K562 (cell line): ENCODE measurements around the gene SLC7A6. TPM values are rescaled to one million over a fixed set of nuclear protein-coding genes. Genes with fewer than 3 reads are reported as not detected.

Experiments
- ATAC-seq: fragments of 200-7000 bp; cut with Tn5 transposase; 3 replicates; pipeline ENCODE4 v1.9.1; 2020; ENCODE audit warnings: moderate library complexity
- BruUV-seq: library from RNA; stranded (reverse); fragments of 400-500 nt; replicated peaks from 2 replicates; lab custom pipeline; 2021; lab: Mats Ljungman, UMichigan
- CTCF ChIA-PET: fragments of 300-600 bp; formaldehyde crosslinking; extraction: SDS; loops from one replicate; lab custom pipeline; 2021; ENCODE audit warnings: low intra/inter-chr PET ratio; lab: Yijun Ruan, JAX
- POLR2A ChIA-PET: fragments of 300-600, 350-650 bp; sonication (Branson Sonifier 250); formaldehyde crosslinking; extraction: SDS; loops from one replicate; lab custom pipeline; 2021; ENCODE audit warnings: antibody characterized with exemption, inconsistent platforms; lab: Yijun Ruan, JAX
- DNase-seq, 4 experiments: peaks; one replicate each; pipeline versions ENCODE4 v3.0.0 to v3.0.0-alpha.2; 2011 to 2018; ENCODE audit warnings: low spot score in 3 of 4, mixed read lengths in 3 of 4; ENCODE audit errors: extremely low read depth in 1 of 4
- FAIRE-seq: peaks from 2 replicates; lab custom pipeline; 2011; peaks lifted over from hg19 to GRCh38; lab: Jason Lieb, UNC
- H2AFZ ChIP-seq: 2 replicates; pipeline ENCODE4 v1.6.0; 2011; ENCODE audit warnings: low read depth, low read length, control low read depth, inconsistent platforms
- H3K27ac ChIP-seq: fragments of 200-600 bp; 3 replicates; pipeline ENCODE4 v1.8.0; 2011; ENCODE audit warnings: low read depth, mild to moderate bottlenecking, control low read depth, inconsistent platforms, low read length, moderate library complexity, mixed read lengths; ENCODE audit errors: extremely low read depth
- H3K27me3 ChIP-seq, 2 experiments: fragments of 300-600 bp in 1 of 2; 2 replicates in 1 of 2; 3 replicates in 1 of 2; pipeline versions ENCODE4 v1.6.0 to v1.8.0; 2011; ENCODE audit warnings: inconsistent platforms in 2 of 2, low read length in 2 of 2, mild to moderate bottlenecking in 1 of 2, mixed read lengths in 1 of 2, moderate library complexity in 1 of 2; ENCODE audit not compliant: control insufficient read depth in 2 of 2, insufficient read depth in 2 of 2
- H3K36me3 ChIP-seq: fragments of 300-600 bp; 3 replicates; pipeline ENCODE4 v1.8.0; 2011; ENCODE audit warnings: mild to moderate bottlenecking, low read length, inconsistent platforms; ENCODE audit not compliant: control insufficient read depth, insufficient read depth
- H3K4me1 ChIP-seq, 2 experiments: fragments of 200-600 bp in 1 of 2; replicated peaks in 1 of 2; 2 replicates in 1 of 2; 3 replicates in 1 of 2; pipeline versions ENCODE4 v1.5.1 to v1.8.0; 2011; ENCODE audit warnings: inconsistent platforms in 2 of 2, low read length in 2 of 2, mild to moderate bottlenecking in 1 of 2, mixed read lengths in 1 of 2, moderate library complexity in 1 of 2; ENCODE audit not compliant: control insufficient read depth in 2 of 2, insufficient read depth in 2 of 2
- H3K4me2 ChIP-seq: 2 replicates; pipeline ENCODE4 v1.6.1; 2011; ENCODE audit warnings: low read length, control low read depth, inconsistent platforms, mixed read lengths; ENCODE audit not compliant: insufficient read depth
- H3K4me3 ChIP-seq: fragments of 200-600 bp; sonication (generic), shearing (Covaris generic); 2 replicates; pipeline ENCODE4 v1.5.1; 2016; ENCODE audit warnings: control low read depth, inconsistent platforms
- H3K79me2 ChIP-seq: fragments of 200-600 bp; 3 replicates; pipeline ENCODE4 v1.8.0; 2011; ENCODE audit warnings: low read length, inconsistent platforms; ENCODE audit not compliant: control insufficient read depth, insufficient read depth
- H3K9ac ChIP-seq, 2 experiments: 2 replicates each; pipeline versions ENCODE4 v1.6.0 to v1.6.1; 2011; ENCODE audit warnings: low read depth in 2 of 2, low read length in 2 of 2, control low read depth in 1 of 2, inconsistent platforms in 1 of 2, mild to moderate bottlenecking in 1 of 2, mixed read lengths in 1 of 2; ENCODE audit not compliant: insufficient read depth in 1 of 2
- H3K9me1 ChIP-seq: one replicate; pipeline ENCODE4 v1.6.0; 2011; ENCODE audit warnings: inconsistent platforms, mild to moderate bottlenecking, low read length, moderate library complexity; ENCODE audit not compliant: control insufficient read depth, insufficient read depth
- H3K9me3 ChIP-seq: replicated peaks from 2 replicates; pipeline ENCODE4 v1.5.1; 2011; ENCODE audit warnings: low read depth, low read length, inconsistent platforms; ENCODE audit not compliant: control insufficient read depth, insufficient read depth
- H4K20me1 ChIP-seq: replicated peaks from 2 replicates; pipeline ENCODE4 v1.6.1; 2011; ENCODE audit warnings: low read length, inconsistent platforms, mixed read lengths; ENCODE audit not compliant: control insufficient read depth, insufficient read depth
- ARHGAP35 ChIP-seq: fragments of 450-650 bp; IDR thresholded peaks from 2 replicates; pipeline ENCODE4 v1.6.1; 2018; ENCODE audit not compliant: partially characterized antibody
- EP400 ChIP-seq: fragments of 450-650 bp; IDR thresholded peaks from 2 replicates; pipeline ENCODE4 v1.6.1; 2017; ENCODE audit warnings: antibody characterized with exemption, mild to moderate bottlenecking, moderate library complexity
- FIP1L1 ChIP-seq: fragments of 200-400 bp; formaldehyde crosslinking; IDR thresholded peaks from 2 replicates; pipeline ENCODE4 v1.6.1; 2018; ENCODE audit warnings: mild to moderate bottlenecking, low read depth, low read length; ENCODE audit not compliant: poor library complexity, severe bottlenecking
- GABPB2 ChIP-seq: fragments of 250-450 bp; sonication (Bioruptor Pico); conservative IDR thresholded peaks from 2 replicates; pipeline ENCODE4 v1.5.1; 2021; ENCODE audit warnings: mild to moderate bottlenecking
- IFI16 ChIP-seq: fragments of 250-450 bp; sonication (Bioruptor Pico); IDR thresholded peaks from 2 replicates; pipeline ENCODE4 v2.1.2; 2022; ENCODE audit warnings: mild to moderate bottlenecking, inconsistent platforms
- NCOA6 ChIP-seq: fragments of 450-650 bp; IDR thresholded peaks from 2 replicates; pipeline ENCODE4 v1.6.1; 2017; ENCODE audit warnings: mild to moderate bottlenecking
- NFIX ChIP-seq: fragments of 250-450 bp; sonication (Bioruptor Pico); IDR thresholded peaks from 2 replicates; pipeline ENCODE4 v1.4.0; 2020; ENCODE audit warnings: low read depth, mild to moderate bottlenecking, moderate library complexity
- PCBP2 ChIP-seq: fragments of 200-400 bp; formaldehyde crosslinking; IDR thresholded peaks from 2 replicates; pipeline ENCODE4 v1.6.1; 2018; ENCODE audit warnings: low read length, low read depth, mild to moderate bottlenecking, moderate library complexity; ENCODE audit not compliant: poor library complexity, severe bottlenecking
- PHF8 ChIP-seq: fragments of 200-600 bp; sonication (generic); IDR thresholded peaks from 2 replicates; pipeline ENCODE4 v1.6.1; 2012; ENCODE audit warnings: mixed run types, mild to moderate bottlenecking, inconsistent platforms, low read length, moderate library complexity, borderline replicate concordance
- POLR2AphosphoS5 ChIP-seq: IDR thresholded peaks from 2 replicates; pipeline ENCODE4 v1.6.1; 2011; ENCODE audit warnings: mild to moderate bottlenecking, low read depth, low read length, moderate library complexity; ENCODE audit not compliant: control insufficient read depth, insufficient read depth
- SMARCA5 ChIP-seq: fragments of 450-650 bp; IDR thresholded peaks from 2 replicates; pipeline ENCODE4 v1.6.1; 2016
- THAP7 ChIP-seq: fragments of 250-450 bp; sonication (Bioruptor Pico); IDR thresholded peaks from 2 replicates; pipeline ENCODE4 v1.5.0; 2021
- ZNF311 ChIP-seq: fragments of 250-450 bp; sonication (Bioruptor Pico); IDR thresholded peaks from 2 replicates; pipeline ENCODE4 v1.4.0; 2020; ENCODE audit warnings: mild to moderate bottlenecking, moderate library complexity
- ZNF75A ChIP-seq: fragments of 450-650 bp; formaldehyde crosslinking; IDR thresholded peaks from 2 replicates; pipeline ENCODE4 v1.4.0; 2020; ENCODE audit warnings: mild to moderate bottlenecking
- ZNF76 ChIP-seq: fragments of 250-450 bp; sonication (Bioruptor Pico); IDR thresholded peaks from 2 replicates; pipeline ENCODE4 v1.4.0; 2020; ENCODE audit warnings: mild to moderate bottlenecking, moderate library complexity, borderline replicate concordance
- ZNF764 ChIP-seq: fragments of 250-450 bp; sonication (Bioruptor Pico); IDR thresholded peaks from 2 replicates; pipeline ENCODE4 v1.4.0; 2020; ENCODE audit warnings: low read depth, mild to moderate bottlenecking, moderate library complexity
- ZNF830 ChIP-seq: fragments of 250-450 bp; sonication (Bioruptor Pico); IDR thresholded peaks from 2 replicates; pipeline ENCODE4 v1.5.0; 2021; ENCODE audit warnings: mild to moderate bottlenecking
- WGBS: fragments of 100-300 bp; shearing (Covaris generic); methylation state at CpG from one replicate; pipeline ENCODE4 v1.1.6; 2016; ENCODE audit warnings: low coverage, mixed read lengths; ENCODE audit not compliant: insufficient coverage; ENCODE audit errors: missing lambda C conversion rate; 5-methylcytosine and 5-hydroxymethylcytosine counted together
- in situ Hi-C: fragments of 300-500 bp; cut with MboI; formaldehyde crosslinking; loops from 4 replicates; pipeline ENCODE4 v1.15.0; 2018; ENCODE audit warnings: inconsistent platforms, mixed read lengths
- intact Hi-C: fragments of 100-400 bp; cut with micrococcal nuclease; formaldehyde crosslinking; loops from 2 replicates; pipeline ENCODE4 v1.14.2; 2022
- polyA plus RNA-seq, 8 experiments: library from polyadenylated mRNA; depleted of rRNA in 4 of 8; stranded (reverse) in 5 of 8; unstranded in 3 of 8; fragments of >200 nt; fragmentation: Nextera tagmentation in 2 of 8; fragmentation: Illumina TruSeq in 1 of 8; extraction: Ambion mirVana in 2 of 8; extraction: Trizol in 1 of 8; gene quantifications; 2 replicates each; pipeline versions ENCODE4 v1.2.1 to v1.2.3, GENCODE V29; 2011 to 2014; ENCODE audit warnings: inconsistent platforms in 1 of 8, missing spikeins in 1 of 8
- total RNA-seq, 7 experiments: library from RNA; depleted of rRNA in 6 of 7; stranded (reverse); fragments of >200 nt in 6 of 7; fragmentation: Illumina TruSeq in 2 of 7; extraction: Trizol in 2 of 7; gene quantifications; 2 replicates each; pipeline versions ENCODE4 v1.2.1 to v1.2.3, GENCODE V29; 2011 to 2021; ENCODE audit warnings: low replicate concordance in 1 of 7
- TF ChIP-seq, protein P1 (sequence below): fragments of 200-800 bp; sonication (Bioruptor generic); IDR thresholded peaks from 2 replicates; pipeline ENCODE4 v1.6.1; 2016; ENCODE audit warnings: missing genetic modification characterization, missing compliant biosample characterization

SLC7A6 gene
- total and polyA plus RNA-seq, 9 of the 15 experiments (the other 6 are each of a cell fraction or from before 2014, with no cell fraction given): 12.6 to 60.1 (median 29.8) TPM

DNA sequence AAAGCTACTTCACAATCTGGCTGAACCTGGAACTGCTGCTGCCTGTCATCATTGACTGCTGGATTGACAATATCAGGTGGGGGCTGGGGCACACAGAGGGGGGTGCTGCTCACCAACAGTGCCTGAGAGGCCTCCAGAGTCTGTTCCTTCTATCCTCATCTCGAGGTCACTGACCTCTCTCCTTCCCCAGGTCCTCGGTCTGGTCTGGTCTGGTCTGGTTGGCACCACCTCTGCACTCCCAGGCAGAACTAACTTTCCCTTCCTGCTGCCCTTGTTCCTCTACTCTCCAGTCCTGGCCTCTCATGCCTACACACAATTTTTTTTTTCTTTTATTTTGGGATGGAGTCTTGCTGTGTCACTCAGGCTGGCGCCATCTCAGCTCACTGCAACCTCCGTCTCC is 15.0 kb upstream of the SLC7A6 start:
- peaks cover 23 to 31% of the 10 kb centered on the region in 2 experiments for H3K4me1 ChIP-seq

More for the DNA sequence above, 15.0 kb upstream of the SLC7A6 start:
- TF ChIP-seq SMARCA5 (no peak), ZNF830 (CRISPR knock-in tag) (no peak), ZNF764 (CRISPR knock-in tag) (no peak), PCBP2 (no peak), FIP1L1 (no peak), POLR2AphosphoS5 (no peak), ZNF311 (CRISPR knock-in tag) (no peak), NCOA6 (no peak), EP400 (no peak), IFI16 (CRISPR knock-in tag) (no peak), NFIX (no peak), GABPB2 (no peak), ZNF76 (CRISPR knock-in tag) (no peak), THAP7 (CRISPR knock-in tag) (no peak), PHF8 (no peak), ARHGAP35 (no peak), ZNF75A (no peak)
- TF ChIP-seq, protein P1, sequence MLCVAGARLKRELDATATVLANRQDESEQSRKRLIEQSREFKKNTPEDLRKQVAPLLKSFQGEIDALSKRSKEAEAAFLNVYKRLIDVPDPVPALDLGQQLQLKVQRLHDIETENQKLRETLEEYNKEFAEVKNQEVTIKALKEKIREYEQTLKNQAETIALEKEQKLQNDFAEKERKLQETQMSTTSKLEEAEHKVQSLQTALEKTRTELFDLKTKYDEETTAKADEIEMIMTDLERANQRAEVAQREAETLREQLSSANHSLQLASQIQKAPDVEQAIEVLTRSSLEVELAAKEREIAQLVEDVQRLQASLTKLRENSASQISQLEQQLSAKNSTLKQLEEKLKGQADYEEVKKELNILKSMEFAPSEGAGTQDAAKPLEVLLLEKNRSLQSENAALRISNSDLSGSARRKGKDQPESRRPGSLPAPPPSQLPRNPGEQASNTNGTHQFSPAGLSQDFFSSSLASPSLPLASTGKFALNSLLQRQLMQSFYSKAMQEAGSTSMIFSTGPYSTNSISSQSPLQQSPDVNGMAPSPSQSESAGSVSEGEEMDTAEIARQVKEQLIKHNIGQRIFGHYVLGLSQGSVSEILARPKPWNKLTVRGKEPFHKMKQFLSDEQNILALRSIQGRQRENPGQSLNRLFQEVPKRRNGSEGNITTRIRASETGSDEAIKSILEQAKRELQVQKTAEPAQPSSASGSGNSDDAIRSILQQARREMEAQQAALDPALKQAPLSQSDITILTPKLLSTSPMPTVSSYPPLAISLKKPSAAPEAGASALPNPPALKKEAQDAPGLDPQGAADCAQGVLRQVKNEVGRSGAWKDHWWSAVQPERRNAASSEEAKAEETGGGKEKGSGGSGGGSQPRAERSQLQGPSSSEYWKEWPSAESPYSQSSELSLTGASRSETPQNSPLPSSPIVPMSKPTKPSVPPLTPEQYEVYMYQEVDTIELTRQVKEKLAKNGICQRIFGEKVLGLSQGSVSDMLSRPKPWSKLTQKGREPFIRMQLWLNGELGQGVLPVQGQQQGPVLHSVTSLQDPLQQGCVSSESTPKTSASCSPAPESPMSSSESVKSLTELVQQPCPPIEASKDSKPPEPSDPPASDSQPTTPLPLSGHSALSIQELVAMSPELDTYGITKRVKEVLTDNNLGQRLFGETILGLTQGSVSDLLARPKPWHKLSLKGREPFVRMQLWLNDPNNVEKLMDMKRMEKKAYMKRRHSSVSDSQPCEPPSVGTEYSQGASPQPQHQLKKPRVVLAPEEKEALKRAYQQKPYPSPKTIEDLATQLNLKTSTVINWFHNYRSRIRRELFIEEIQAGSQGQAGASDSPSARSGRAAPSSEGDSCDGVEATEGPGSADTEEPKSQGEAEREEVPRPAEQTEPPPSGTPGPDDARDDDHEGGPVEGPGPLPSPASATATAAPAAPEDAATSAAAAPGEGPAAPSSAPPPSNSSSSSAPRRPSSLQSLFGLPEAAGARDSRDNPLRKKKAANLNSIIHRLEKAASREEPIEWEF (CRISPR knock-in tag): no peak
- no TSS peak for BruUV-seq
- H3K36me3 ChIP-seq: peaks cover 2% of the 10 kb centered on the region; the same call in 1 of the 3 replicates
- peaks cover 6% of the 10 kb centered on the region; the same call in 1 of the 2 replicates for H4K20me1 ChIP-seq
- H3K27me3 ChIP-seq: no peaks in the 10 kb centered on the region
- FAIRE-seq (no peak), ATAC-seq (no peak), DNase-seq (no peak)
- in situ Hi-C loops (loop anchor here (10.0 kb wide), 1 partner anchor 725 kb away; the partner anchor contains the start of gene RIPOR1), intact Hi-C loops (no loop called here)
- POLR2A ChIA-PET: interaction anchor here (0.7 to 1.4 kb wide), 2 partner anchors 8 to 10 kb away, joined by 4 to 5 read pairs; no protein-coding TSS in a partner anchor
- peaks cover 5% of the 10 kb centered on the region; the same call in 2 of the 3 replicates for H3K79me2 ChIP-seq
- H2AFZ ChIP-seq: no peak overlapping the region
- no peaks in the 10 kb centered on the region for H3K9me3 ChIP-seq
- CTCF ChIA-PET: interaction anchor here (0.6 kb wide), 1 partner anchor 155 kb away, joined by 3 read pairs; no protein-coding TSS in a partner anchor
- no peak overlapping the region for H3K9ac ChIP-seq
- H3K9me1 ChIP-seq: peaks cover 8% of the 10 kb centered on the region
- 46% methylated on average over 4 of the region's 4 CpGs for WGBS
- H3K4me2 ChIP-seq: no peak overlapping the region
- H3K4me3 ChIP-seq: no peak overlapping the region
- no peak overlapping the region for H3K27ac ChIP-seq
